Hippocampal formation (tissue), 2 donors: ENCODE measurements around the gene DNM3.
"Not testable (repeated sequence)": the region's sequence is repeated elsewhere in the genome, so short reads cannot be mapped to it uniquely, and the experiment has no call there.

Experiments used
- DNase-seq, 2 donors: peaks; one replicate each; lab custom pipeline; 2025; lab: John Stamatoyannopoulos, UW

Gene DNM3

GRCh38 chr1:172360985-172361384 lies 519.7 kb downstream of the DNM3 start:
- no peak for DNase-seq

GRCh38 chr1:172363852-172364251 lies 522.6 kb downstream of the DNM3 start:
- DNase-seq: no peak

- not testable (repeated sequence) for DNase-seq
Measured at GRCh38 chr1:172371646-172372045, 530.3 kb downstream of the DNM3 start.

- DNase-seq: no peak
Measured at GRCh38 chr1:172373864-172374263, 532.6 kb downstream of the DNM3 start.

GRCh38 chr1:172375211-172375631 lies 533.9 kb downstream of the DNM3 start:
- DNase-seq: no peak

- DNase-seq: no peak
Measured at GRCh38 chr1:172376431-172376830, 535.1 kb downstream of the DNM3 start.

- no peak for DNase-seq
Measured at GRCh38 chr1:172377565-172377964, 536.3 kb downstream of the DNM3 start.

GRCh38 chr1:172378109-172378760 lies 536.9 kb downstream of the DNM3 start:
- DNase-seq: no peak

- no peak for DNase-seq
Measured at GRCh38 chr1:172380441-172381244, 539.3 kb downstream of the DNM3 start.

GRCh38 chr1:172381946-172382345 lies 540.6 kb downstream of the DNM3 start:
- no peak for DNase-seq

GRCh38 chr1:172382406-172382805 lies 541.1 kb downstream of the DNM3 start:
- no peak for DNase-seq

GRCh38 chr1:172382990-172383389 lies 541.7 kb downstream of the DNM3 start:
- no peak for DNase-seq

- no peak for DNase-seq
Measured at GRCh38 chr1:172383536-172383935, 542.2 kb downstream of the DNM3 start.

GRCh38 chr1:172384656-172385055 lies 543.4 kb downstream of the DNM3 start:
- no peak for DNase-seq

- no peak for DNase-seq
Measured at GRCh38 chr1:172386046-172386445, 544.7 kb downstream of the DNM3 start.

GRCh38 chr1:172388490-172388889 lies 547.2 kb downstream of the DNM3 start:
- no peak for DNase-seq

- no peak for DNase-seq
Measured at GRCh38 chr1:172390301-172390682, 549.0 kb downstream of the DNM3 start.

GRCh38 chr1:172390683-172391551 lies 549.6 kb downstream of the DNM3 start:
- DNase-seq: peak in 1 of 2 donors; percentile 20

GRCh38 chr1:172391976-172392375 lies 550.7 kb downstream of the DNM3 start:
- DNase-seq: no peak

- peak in 1 of 2 donors; percentile 24 for DNase-seq
Measured at GRCh38 chr1:172393354-172393753, 552.1 kb downstream of the DNM3 start.

GRCh38 chr1:172394141-172394751 lies 552.9 kb downstream of the DNM3 start:
- peak; percentile 21 to 33 for DNase-seq

- DNase-seq: no peak
Measured at GRCh38 chr1:172394811-172395210, 553.5 kb downstream of the DNM3 start.
